PC-3 (cell line): ENCODE measurements around the gene CRYGC.

Source experiments
- CTCF ChIP-seq: fragments of 300-600 bp; sonication (generic); conservative IDR thresholded peaks from 2 replicates; pipeline ENCODE4 v1.5.1; 2017; ENCODE audit warnings: antibody characterized with exemption, low read depth, mild to moderate bottlenecking, low read length
- EZH2 ChIP-seq: fragments of 300-600 bp; sonication (generic); IDR thresholded peaks from one replicate; pipeline ENCODE4 v1.6.1; 2017; ENCODE audit warnings: antibody characterized with exemption, mild to moderate bottlenecking, low read length; ENCODE audit not compliant: unreplicated experiment

GRCh38 chr2:208164951-208165755 is 35.5 kb upstream of the CRYGC start:
- TF ChIP-seq CTCF, result no peak
- TF ChIP-seq EZH2, result no peak
